Epithelial cell of prostate (primary cell): ENCODE data around the gene EXTL1.

Experiments used
- DNase-seq: peaks from one replicate; pipeline ENCODE4 v3.0.0-alpha.2; 2011; ENCODE audit warnings: low read depth, low spot score
- H3K27ac ChIP-seq: fragments of 450-650 bp; 2 replicates; pipeline ENCODE4 v1.5.1; 2017; ENCODE audit warnings: mild to moderate bottlenecking

Gene EXTL1

DNA sequence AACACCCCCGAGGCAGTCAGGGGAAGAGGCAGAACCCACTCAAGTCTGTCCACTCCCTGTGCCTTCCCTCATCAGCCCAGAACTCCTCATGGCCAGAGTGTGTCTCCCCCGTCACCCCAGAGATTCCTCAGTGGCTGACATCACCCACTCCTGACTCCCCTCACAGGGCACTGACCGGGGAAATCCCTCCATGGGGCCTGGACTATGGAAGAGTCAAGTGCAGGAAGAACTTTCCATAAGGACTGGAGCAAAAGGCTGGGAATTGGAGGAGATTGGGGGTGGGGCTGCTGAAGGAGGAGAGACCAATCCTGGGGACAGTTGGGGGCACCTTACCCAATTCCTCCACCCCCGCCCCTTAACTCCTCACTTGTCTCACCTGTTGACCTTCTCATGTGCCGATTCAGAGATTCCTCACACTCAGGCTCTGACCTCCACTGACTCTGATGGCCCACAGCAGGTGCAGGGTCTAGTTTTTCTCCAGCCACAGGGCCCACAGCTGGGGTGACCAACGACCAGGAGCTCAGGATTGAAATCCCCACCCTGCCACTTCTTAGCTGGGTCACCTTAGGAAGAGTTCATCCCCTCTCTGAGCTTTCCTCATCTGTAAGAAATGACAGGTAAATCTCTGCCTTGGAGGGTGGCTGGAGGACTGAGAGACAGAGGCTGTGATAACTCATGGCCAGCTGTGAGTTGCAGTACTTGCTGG, 481 bp upstream of the EXTL1 start:
- no peak overlapping the region for H3K27ac ChIP-seq
- no peak for DNase-seq

DNA sequence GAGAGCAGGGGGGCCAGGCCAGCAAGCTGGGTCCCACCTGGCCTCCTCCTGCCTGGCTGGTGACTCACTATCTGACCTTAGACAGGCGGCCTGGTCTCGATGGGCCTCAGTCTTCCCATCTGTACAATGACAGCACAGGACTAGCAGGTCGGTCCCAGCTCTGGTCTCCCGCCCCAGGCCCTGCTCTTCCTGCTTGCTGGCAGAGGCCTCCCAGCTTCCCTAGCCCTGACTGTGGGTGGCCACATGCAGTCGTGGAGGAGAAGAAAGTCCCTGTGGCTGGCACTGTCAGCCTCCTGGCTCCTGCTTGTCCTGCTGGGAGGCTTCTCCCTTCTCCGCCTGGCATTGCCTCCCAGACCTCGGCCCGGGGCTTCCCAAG, 817 bp downstream of the EXTL1 start:
- DNase-seq, result no peak
- no peak overlapping the region for H3K27ac ChIP-seq

DNA sequence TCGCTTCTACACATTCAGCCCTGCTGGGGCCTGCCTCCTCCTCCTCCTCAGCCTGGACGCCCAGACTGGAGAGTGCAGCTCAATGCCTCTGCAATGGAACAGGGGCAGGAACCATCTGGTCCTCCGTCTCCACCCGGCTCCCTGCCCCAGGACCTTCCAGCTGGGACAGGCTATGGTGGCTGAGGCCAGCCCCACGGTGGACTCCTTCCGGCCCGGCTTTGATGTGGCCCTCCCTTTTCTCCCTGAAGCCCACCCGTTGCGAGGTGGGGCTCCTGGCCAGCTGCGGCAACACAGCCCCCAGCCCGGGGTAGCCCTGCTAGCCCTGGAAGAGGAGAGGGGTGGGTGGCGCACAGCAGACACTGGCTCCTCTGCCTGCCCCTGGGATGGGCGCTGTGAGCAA, 1.4 kb downstream of the EXTL1 start:
- no peak for DNase-seq
- no peak overlapping the region for H3K27ac ChIP-seq

GRCh38 chr1:26023826-26024225, 2.3 kb downstream of the EXTL1 start:
- DNase-seq, result no peak
- no peak overlapping the region for H3K27ac ChIP-seq

DNA sequence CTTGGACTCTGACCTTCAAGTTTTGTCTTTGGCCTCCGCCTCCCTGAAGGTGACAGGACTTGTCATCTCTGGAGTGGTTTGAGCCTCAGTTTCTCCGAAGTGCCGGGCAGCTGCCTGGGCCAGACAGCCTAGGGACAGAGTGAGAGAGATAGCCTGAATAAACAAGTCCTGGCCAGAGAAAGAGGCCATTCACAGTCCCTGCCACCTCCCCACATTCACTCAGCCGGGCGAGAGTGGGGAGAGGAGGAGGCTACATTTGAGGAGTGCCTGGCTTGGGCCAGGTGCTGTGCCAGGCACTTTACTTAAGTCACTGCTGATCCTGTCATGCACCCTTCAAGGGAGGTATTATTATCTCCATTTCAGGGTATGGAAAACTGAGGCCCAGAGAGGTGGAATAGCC, 3.5 kb downstream of the EXTL1 start:
- no peak for DNase-seq

DNA sequence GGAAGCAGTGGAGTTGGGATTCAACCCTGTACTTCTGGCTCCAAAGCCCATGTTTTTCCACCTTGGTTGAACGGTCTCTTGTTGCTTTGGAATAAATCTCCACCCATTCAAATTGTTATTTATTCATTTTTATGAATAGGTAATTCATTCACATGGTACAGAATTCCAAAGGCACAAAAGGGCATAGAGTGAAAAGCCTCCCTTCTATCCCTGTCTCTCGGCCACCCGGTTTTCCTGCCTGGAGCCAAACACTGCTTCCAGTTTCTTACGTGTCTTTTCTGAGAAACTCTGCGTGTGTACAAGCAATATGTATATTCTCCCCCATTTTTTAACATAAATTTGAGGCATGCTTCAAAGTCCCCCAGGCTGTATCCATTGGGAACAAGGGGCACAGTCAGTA, 3.9 kb downstream of the EXTL1 start:
- DNase-seq, result no peak

More for the DNA sequence above, 3.5 kb downstream of the EXTL1 start:
- no peak overlapping the region for H3K27ac ChIP-seq

DNA sequence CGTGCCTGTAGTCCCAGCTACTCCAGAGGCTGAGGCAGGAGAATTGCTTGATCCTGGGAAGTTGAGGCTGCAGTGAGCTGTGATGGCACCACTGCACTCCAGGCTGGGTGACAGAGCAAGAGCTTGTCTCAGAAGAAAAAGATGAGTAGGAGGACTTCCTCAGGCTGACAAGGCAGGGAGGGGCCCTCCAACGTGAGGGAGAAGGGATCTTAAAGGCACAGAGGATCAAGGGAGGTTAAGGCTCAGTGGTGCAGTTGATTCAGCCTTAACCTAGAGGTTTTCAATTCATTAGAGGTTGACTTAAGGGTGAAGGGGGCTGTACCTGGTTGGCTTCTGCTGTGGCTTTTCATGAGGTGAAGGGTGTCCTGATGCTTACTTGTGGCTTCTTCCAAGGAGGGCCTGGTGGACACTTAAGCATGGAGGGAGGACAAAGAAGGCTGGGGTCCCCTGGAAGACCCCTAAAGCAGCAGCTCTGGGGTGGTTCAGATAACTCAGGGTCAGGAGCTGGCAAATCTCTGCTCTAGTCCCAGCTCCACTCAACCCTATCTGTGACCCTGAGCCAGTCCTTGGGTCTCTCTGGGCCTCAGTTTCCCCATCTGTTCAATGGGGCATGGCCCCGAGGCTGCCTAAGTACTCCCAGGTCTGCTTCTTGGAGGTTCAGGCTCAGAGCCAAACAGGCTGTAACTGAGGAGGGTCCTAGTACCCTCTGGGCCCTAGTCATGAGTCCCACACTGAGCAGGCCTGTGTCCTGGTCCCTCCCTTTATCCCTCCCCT, 6.3 kb downstream of the EXTL1 start:
- no peak overlapping the region for H3K27ac ChIP-seq
- no peak for DNase-seq

More for the DNA sequence above, 3.9 kb downstream of the EXTL1 start:
- H3K27ac ChIP-seq, result no peak overlapping the region

GRCh38 chr1:26028490-26028980, 7.0 kb downstream of the EXTL1 start:
- DNase-seq, result no peak

DNA sequence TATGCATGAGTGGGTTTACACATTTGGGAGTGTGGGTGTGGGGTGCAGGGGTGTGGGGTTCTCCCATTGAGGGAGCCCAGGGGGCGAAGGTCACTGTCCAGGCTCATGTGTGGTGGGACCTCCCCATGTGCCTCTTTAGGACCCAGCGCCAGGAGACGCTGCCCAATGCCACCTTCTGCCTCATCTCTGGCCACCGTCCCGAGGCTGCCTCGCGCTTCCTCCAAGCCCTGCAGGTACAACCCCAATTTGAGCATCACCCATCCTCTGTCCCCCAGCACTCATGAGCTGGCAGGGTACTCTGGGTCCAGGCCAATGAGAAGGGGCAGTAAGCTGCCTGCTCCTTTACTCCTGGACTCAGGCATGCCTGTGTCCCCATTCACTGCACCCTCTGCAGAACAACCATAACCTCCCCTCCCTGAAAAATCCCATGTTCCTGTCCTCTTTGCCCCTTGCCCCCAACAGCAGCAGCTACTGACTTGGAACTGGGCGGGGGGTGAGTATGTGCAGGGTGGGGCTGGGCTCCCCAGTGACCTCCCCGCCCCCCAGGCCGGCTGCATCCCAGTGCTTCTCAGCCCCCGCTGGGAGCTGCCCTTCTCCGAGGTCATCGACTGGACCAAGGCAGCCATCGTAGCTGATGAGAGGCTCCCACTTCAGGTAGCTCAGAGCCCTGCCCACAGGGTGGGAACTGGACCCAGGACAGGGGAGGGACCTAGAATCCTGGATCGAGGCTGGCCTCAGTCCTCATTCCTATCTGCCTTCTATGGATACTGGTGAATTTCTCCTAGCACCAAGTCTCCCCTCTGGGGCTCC, 7.7 kb downstream of the EXTL1 start:
- DNase-seq, result no peak
- no peak overlapping the region for H3K27ac ChIP-seq

More at GRCh38 chr1:26028490-26028980, 7.0 kb downstream of the EXTL1 start:
- H3K27ac ChIP-seq, result no peak overlapping the region

DNA sequence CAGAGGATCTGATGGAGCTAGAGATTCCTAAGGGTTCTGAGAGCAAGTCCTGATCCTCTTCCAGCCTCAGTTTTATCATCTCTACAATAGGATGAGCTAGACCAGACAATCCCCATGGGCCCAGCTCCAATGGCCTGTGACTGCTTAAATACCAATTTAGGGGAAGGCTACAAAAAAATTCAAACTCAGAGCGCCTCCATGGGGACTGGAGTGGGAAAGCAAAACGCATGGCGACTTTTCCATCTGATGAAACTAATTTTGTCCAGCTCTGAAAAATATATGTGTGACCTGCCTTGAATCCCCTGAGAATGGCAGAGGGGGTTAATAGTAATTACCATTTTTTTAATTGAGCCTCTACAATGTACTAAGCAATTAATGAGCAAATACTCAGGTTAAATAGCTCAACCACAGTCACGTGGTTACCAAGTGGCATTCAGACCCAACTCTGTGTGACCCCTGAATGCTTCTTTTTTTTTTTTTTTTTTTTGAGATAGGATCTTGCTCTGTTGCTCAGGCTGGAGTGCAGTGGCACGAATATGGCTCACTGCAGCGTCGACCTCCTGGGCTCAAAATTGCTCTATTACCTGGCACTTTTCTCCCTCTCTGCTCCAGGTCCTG, 8.4 kb downstream of the EXTL1 start:
- no peak overlapping the region for H3K27ac ChIP-seq
- no peak for DNase-seq

DNA sequence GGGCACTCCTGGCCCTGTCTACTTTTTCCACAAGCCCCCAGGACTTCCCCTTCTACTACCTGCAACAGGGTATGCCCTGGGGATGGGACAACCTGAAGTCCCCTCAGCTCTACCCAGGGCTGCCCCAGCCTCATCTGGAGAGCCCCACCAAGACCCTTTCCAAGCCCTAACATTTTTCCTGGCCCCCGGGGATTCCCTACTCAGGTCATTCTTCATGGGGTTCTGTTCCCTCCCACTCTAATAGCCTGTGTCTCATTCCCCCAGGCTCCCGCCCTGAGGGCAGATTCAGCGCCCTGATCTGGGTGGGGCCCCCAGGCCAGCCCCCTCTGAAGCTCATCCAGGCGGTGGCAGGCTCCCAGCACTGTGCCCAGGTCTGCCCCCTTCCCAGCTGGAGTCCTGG, 9.6 kb downstream of the EXTL1 start:
- DNase-seq, result no peak
- H3K27ac ChIP-seq, result no peak overlapping the region

GRCh38 chr1:26031611-26032220, 10.1 kb downstream of the EXTL1 start:
- no peak for DNase-seq
- H3K27ac ChIP-seq, result no peak overlapping the region

GRCh38 chr1:26032656-26033357, 11.2 kb downstream of the EXTL1 start:
- H3K27ac ChIP-seq, result no peak overlapping the region
- DNase-seq, result no peak

GRCh38 chr1:26034504-26035202, 13.1 kb downstream of the EXTL1 start:
- DNase-seq, result no peak
- no peak overlapping the region for H3K27ac ChIP-seq

- peak overlapping the region; percentile 20 for H3K27ac ChIP-seq
- peak; percentile 54 for DNase-seq
These were observed 13.8 kb downstream of the EXTL1 start for GRCh38 chr1:26035203-26035958.

GRCh38 chr1:26035959-26036755, 14.6 kb downstream of the EXTL1 start:
- no peak for DNase-seq
- peak overlapping the region; percentile 20 for H3K27ac ChIP-seq

DNA sequence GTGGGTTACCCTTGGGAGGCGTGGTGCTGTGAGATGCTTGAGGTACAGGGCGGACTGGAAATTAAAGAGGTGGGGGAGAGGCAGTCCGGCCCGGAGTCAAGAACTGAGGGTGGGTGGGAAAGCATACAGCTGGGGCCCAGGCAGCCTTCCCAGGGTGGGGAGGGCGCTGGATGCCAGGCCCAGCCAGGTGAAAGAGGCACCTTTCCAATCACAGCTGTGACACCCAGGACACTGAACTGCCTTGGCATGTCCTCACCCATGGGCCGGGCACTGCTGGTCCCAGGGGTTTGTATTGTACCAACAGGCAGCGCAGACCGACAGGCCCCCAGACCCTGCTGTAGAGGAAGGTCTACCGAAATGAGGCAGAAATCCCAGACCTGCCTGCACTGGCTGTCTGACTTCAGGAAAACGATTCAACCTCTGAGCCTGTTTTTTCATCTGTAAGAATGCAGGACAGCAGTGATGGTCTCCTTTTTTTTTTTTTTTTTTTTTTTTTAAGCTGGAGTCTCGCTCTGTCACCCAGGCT, 15.2 kb downstream of the EXTL1 start:
- H3K27ac ChIP-seq, result no peak overlapping the region
- no peak for DNase-seq
